Measurements from ENCODE around the gene CD9. TPM values are rescaled to one million over a fixed set of nuclear protein-coding genes. Genes with fewer than 3 reads are reported as not detected.

The CD9 gene
- polyA plus RNA-seq, 1 of the 3 experiments (the other 2 are of a cell fraction) = 76.6 TPM

DNA sequence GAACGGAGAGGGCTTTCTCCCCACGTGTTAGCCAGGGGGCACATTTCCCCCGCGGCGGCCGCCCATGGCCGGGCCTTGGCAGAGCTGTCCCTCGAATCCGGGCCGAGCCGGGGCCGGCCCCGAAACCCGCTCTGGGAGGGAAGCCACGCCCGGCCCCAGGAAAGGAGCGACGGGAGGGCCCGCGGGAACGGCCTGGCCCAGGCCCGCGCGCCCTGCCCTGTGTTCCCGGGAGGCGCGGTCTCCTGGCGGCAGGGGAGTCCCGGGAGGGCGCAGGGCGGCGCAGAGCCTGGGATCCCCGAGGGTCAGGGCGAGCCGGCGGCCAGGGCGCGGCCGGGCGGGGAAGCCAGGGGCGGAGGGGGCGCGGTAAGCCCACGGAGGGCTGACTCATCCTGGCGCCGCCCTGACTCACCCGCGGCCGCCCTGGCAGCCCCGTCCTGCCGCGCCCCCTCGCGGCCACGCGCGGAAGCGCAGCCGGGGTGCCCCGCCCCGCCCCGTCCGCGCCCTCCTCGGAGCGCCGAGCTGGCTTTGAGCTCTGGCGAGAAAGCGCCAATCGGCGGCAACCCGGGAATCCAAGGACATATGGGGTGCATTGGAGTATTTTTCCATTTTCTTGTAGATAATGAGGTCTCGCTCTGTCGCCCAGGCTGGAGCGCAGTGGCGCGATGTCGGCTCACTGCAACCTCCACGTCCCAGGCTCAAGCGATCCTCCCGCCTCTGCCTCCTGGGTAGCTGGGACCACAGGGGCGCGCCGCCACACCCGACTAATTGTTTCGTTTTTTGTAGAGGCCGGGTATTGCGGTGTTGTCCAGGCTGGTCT lies 78.4 kb downstream of the CD9 start:
- Histone ChIP-seq H3K4me3 (ENCODE audit: low read depth in 2 of 2, low read length in 1 of 2) (peak overlapping the region; percentile 54 to 59), H3K79me2 (ENCODE audit: insufficient read depth) (no peaks in the 10 kb centered on the region), H2AFZ (ENCODE audit: low read depth) (peak overlapping the region; percentile 85), H3K36me3 (replicated peaks in 1 of 2; ENCODE audit: control insufficient read depth in 1 of 2, insufficient read depth in 2 of 2, low read length in 1 of 2) (no peaks in the 10 kb centered on the region), H3K9me3 (no peaks in the 10 kb centered on the region), H3F3A (replicated peaks; ENCODE audit: insufficient read depth) (peaks cover 21% of the 10 kb centered on the region), H3K4me1 (ENCODE audit: control insufficient read depth in 1 of 2, insufficient read depth in 2 of 2, low read depth in 1 of 2, low read length in 1 of 2) (peaks cover 32 to 33% of the 10 kb centered on the region in 2 experiments; a peak in 3 of 4 replicates), H3K27me3 (ENCODE audit: insufficient read depth) (no peaks in the 10 kb centered on the region), H4K20me1 (ENCODE audit: insufficient read depth) (no peaks in the 10 kb centered on the region), H3K9ac (peak overlapping the region; percentile 85), H3K4me2 (peak overlapping the region; percentile 85), H3K9me2 (no peaks in the 10 kb centered on the region), H3K27ac (ENCODE audit: low read depth in 2 of 2, low read length in 1 of 2) (peak overlapping the region; percentile 75 to 88; a peak in 3 of 4 replicates)
- ChIA-PET POLR2A (interaction anchor here (0.5 to 2.0 kb wide), 7 partner anchors 9 to 210 kb away, joined by 3 to 10 read pairs (median 3); partner anchors contain the start of gene CD9), CTCF (interaction anchor here (0.5 to 8.8 kb wide), 55 partner anchors 9 to 318 kb away, joined by 3 to 299 read pairs (median 5); partner anchors contain the start of gene CD9)
- WGBS (ENCODE audit: low lambda C conversion rate) = 35% methylated on average over 38 of the region's 88 CpGs
- peak; percentile 51 for TF ChIP-seq POLR2AphosphoS5 (IDR thresholded peaks at IDR 0.05; ENCODE audit: low read depth, low read length)
- no peak for TF ChIP-seq YY1 (IDR thresholded peaks at IDR 0.05; ENCODE audit: low read depth)
- TF ChIP-seq MAX (IDR thresholded peaks at IDR 0.05; ENCODE audit: low read depth) = no peak
- TF ChIP-seq MEF2A (IDR thresholded peaks at IDR 0.05; ENCODE audit: borderline replicate concordance, low read depth) = no peak
- TF ChIP-seq RAD21 (IDR thresholded peaks at IDR 0.05; ENCODE audit: low read length) = peak; percentile 75
- peak; percentile 45; the same call in 1 of the 2 replicates for TF ChIP-seq RXRA (IDR thresholded peaks at IDR 0.05; ENCODE audit: borderline replicate concordance, low read depth)
- TF ChIP-seq JUND (IDR thresholded peaks at IDR 0.05) = peak; percentile 48; the same call in 1 of the 2 replicates
- no peak for TF ChIP-seq USF2 (IDR thresholded peaks at IDR 0.05; ENCODE audit: borderline replicate concordance, low read depth, low read length)
- no peak for TF ChIP-seq RCOR1 (IDR thresholded peaks at IDR 0.05; ENCODE audit: low read length)
- peak; percentile 87 for TF ChIP-seq FOSL2 (IDR thresholded peaks at IDR 0.05; ENCODE audit: borderline replicate concordance, low read depth)
- no peak for TF ChIP-seq RFX5 (IDR thresholded peaks at IDR 0.05; ENCODE audit: low read length)
- TF ChIP-seq TCF12 (IDR thresholded peaks at IDR 0.05) = no peak
- peak; percentile 68 for TF ChIP-seq CTCF (IDR thresholded peaks at IDR 0.05)
- TF ChIP-seq GATA2 (CRISPR knock-in tag; IDR thresholded peaks at IDR 0.05) = no peak
- no peak for TF ChIP-seq GABPA (IDR thresholded peaks at IDR 0.05; ENCODE audit: low read depth)
- TF ChIP-seq TEAD4 (IDR thresholded peaks at IDR 0.05; ENCODE audit: borderline replicate concordance, insufficient read depth) = no peak
- TF ChIP-seq MXI1 (IDR thresholded peaks at IDR 0.05; ENCODE audit: low read depth, low read length) = 0 out of 2 replicates have a peak, but pooled peaks have one; percentile 19
- TF ChIP-seq EP300 (IDR thresholded peaks at IDR 0.05; ENCODE audit: borderline replicate concordance in 1 of 2, low read depth in 1 of 2, low read length in 1 of 2) = no peak; a peak in 1 of 4 replicates
- no peak for TF ChIP-seq USF1 (IDR thresholded peaks at IDR 0.05; ENCODE audit: borderline replicate concordance, low read depth)
- no peak for TF ChIP-seq ELF1 (IDR thresholded peaks at IDR 0.05)
- no peak for TF ChIP-seq EZH2phosphoT487 (IDR thresholded peaks at IDR 0.05; ENCODE audit: borderline replicate concordance, low read depth)
- peak; percentile 86 for TF ChIP-seq SMC3 (IDR thresholded peaks at IDR 0.05; ENCODE audit: low read depth, low read length)
- no peak for TF ChIP-seq NFIC (IDR thresholded peaks at IDR 0.05; ENCODE audit: borderline replicate concordance)
- TF ChIP-seq SIN3A (IDR thresholded peaks at IDR 0.05; ENCODE audit: borderline replicate concordance, low read depth, low read length) = no peak
- DNase-seq = peak; percentile 98
